K562 (cell line): ENCODE data around the gene ARID5B. TPM values are rescaled to one million over a fixed set of nuclear protein-coding genes. Genes with fewer than 3 reads are reported as not detected.

Experiments
- ARID1B ChIP-seq: fragments of 450-650 bp; IDR thresholded peaks from 2 replicates; pipeline ENCODE4 v1.6.1; 2016; ENCODE audit warnings: antibody characterized with exemption, mild to moderate bottlenecking, inconsistent platforms
- EP400 ChIP-seq: fragments of 450-650 bp; IDR thresholded peaks from 2 replicates; pipeline ENCODE4 v1.6.1; 2017; ENCODE audit warnings: antibody characterized with exemption, mild to moderate bottlenecking, moderate library complexity
- GATAD2B ChIP-seq: fragments of 450-650 bp; IDR thresholded peaks from 2 replicates; pipeline ENCODE4 v1.6.1; 2017; ENCODE audit warnings: mild to moderate bottlenecking, borderline replicate concordance
- HDAC6 ChIP-seq: IDR thresholded peaks from 2 replicates; pipeline ENCODE4 v1.6.1; 2012; ENCODE audit warnings: low read depth, mild to moderate bottlenecking, control low read depth, inconsistent platforms, low read length, moderate library complexity
- HMG20A ChIP-seq: fragments of 450-650 bp; formaldehyde crosslinking; conservative IDR thresholded peaks from 2 replicates; pipeline ENCODE4 v1.4.0; 2020; ENCODE audit warnings: mild to moderate bottlenecking, mixed read lengths
- POLR2G ChIP-seq: fragments of 200-400 bp; formaldehyde crosslinking; IDR thresholded peaks from 2 replicates; pipeline ENCODE4 v1.6.1; 2017; ENCODE audit warnings: low read depth, mild to moderate bottlenecking, antibody characterized with exemption, low read length, moderate library complexity
- RBFOX2 ChIP-seq: fragments of 200-400 bp; formaldehyde crosslinking; IDR thresholded peaks from 2 replicates; pipeline ENCODE4 v1.6.1; 2017; ENCODE audit warnings: low read depth, mild to moderate bottlenecking, low read length, moderate library complexity
- STAG1 ChIP-seq: sonication (generic); formaldehyde crosslinking; IDR thresholded peaks from 2 replicates; pipeline ENCODE4 v1.5.0; 2020; ENCODE audit warnings: missing genetic modification reagents, borderline replicate concordance
- WHSC1 ChIP-seq: IDR thresholded peaks from one replicate; pipeline ENCODE4 v1.6.1; 2012; ENCODE audit warnings: low read length, control low read depth, inconsistent platforms
- ZNF583 ChIP-seq: fragments of 250-450 bp; sonication (Bioruptor Pico); IDR thresholded peaks from 2 replicates; pipeline ENCODE4 v1.4.0; 2020
- polyA plus RNA-seq, 8 experiments: library from polyadenylated mRNA; depleted of rRNA in 4 of 8; stranded (reverse) in 5 of 8; unstranded in 3 of 8; fragments of >200 nt; fragmentation: Nextera tagmentation in 2 of 8; fragmentation: Illumina TruSeq in 1 of 8; extraction: Ambion mirVana in 2 of 8; extraction: Trizol in 1 of 8; gene quantifications; 2 replicates each; pipeline versions ENCODE4 v1.2.1 to v1.2.3, GENCODE V29; 2011 to 2014; ENCODE audit warnings: inconsistent platforms in 1 of 8, missing spikeins in 1 of 8
- total RNA-seq, 7 experiments: library from RNA; depleted of rRNA in 6 of 7; stranded (reverse); fragments of >200 nt in 6 of 7; fragmentation: Illumina TruSeq in 2 of 7; extraction: Trizol in 2 of 7; gene quantifications; 2 replicates each; pipeline versions ENCODE4 v1.2.1 to v1.2.3, GENCODE V29; 2011 to 2021; ENCODE audit warnings: low replicate concordance in 1 of 7
- TF ChIP-seq, protein P1 (sequence below), 3 experiments: fragments of 200-800 bp in 1 of 3; sonication (Bioruptor generic) in 1 of 3; sonication (generic) in 1 of 3; formaldehyde crosslinking in 1 of 3; IDR thresholded peaks; 2 replicates each; pipeline versions ENCODE4 v1.6.1 to v1.8.0; 2016 to 2022; ENCODE audit warnings: mild to moderate bottlenecking in 2 of 3, missing compliant biosample characterization in 2 of 3, missing genetic modification characterization in 2 of 3, missing genetic modification reagents in 1 of 3
- TF ChIP-seq, protein P2 (sequence below), 2 experiments: fragments of 450-650 bp; IDR thresholded peaks; 2 replicates each; pipeline ENCODE4 v1.6.1; 2018; ENCODE audit warnings: mild to moderate bottlenecking in 2 of 2, low read depth in 1 of 2; ENCODE audit not compliant: partially characterized antibody in 2 of 2
- TF ChIP-seq, protein P3 (sequence below): fragments of 450-650 bp; IDR thresholded peaks from 2 replicates; pipeline ENCODE4 v1.6.1; 2016; ENCODE audit warnings: low read depth

The ARID5B gene
- total and polyA plus RNA-seq, 9 of the 15 experiments (the other 6 are each of a cell fraction or from before 2014, with no cell fraction given) = 0.48 to 1.6 (median 0.80) TPM

DNA sequence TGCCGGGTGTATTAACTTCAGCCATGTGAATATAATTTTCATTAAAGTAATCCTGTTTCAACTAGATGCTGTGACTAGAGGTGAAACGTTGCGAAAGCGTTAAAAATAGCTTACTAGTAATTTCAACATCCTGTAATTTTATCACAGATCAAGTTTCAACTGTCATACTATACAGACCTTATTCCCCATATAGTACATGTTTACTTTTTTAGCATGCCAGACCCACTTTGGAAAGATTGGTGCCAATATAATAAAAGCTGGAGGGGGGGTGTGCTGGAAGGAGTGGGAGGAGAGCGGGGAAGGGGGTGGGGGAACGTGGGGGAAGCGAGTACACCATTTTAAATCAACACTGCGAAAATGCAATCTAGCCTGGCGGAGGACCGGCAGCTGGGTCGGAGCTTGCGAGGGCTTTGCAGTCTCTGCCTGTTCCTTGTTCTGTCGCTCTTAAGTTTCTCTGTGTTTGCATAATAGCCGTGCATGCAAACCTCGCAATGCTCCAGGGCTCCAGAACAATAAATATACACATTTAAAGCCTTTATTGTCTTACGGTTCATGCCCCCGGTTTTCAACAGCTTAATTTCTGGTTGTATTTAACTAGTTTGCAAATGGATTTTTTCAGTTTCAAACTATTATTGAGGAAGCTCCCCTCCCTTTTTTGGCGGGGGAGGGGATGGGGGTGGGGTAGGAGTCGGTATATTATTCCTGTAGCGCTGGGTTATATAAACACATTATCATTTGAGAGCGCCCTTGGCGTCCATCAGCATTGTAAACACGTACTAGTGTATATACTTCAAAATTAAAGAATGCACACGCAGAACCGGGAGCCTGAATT is 1.3 kb upstream of the ARID5B start (continued):
- TF ChIP-seq EP400 (peak; percentile 29; the same call in 1 of the 2 replicates), STAG1 (CRISPR knock-in tag) (no peak), ARID1B (peak; percentile 33; the same call in 1 of the 2 replicates), POLR2G (no peak), ZNF583 (CRISPR knock-in tag) (no peak), GATAD2B (no peak), RBFOX2 (peak; percentile 57), HMG20A (CRISPR knock-in tag) (no peak), HDAC6 (no peak), WHSC1 (no peak)
- TF ChIP-seq, protein P1, sequence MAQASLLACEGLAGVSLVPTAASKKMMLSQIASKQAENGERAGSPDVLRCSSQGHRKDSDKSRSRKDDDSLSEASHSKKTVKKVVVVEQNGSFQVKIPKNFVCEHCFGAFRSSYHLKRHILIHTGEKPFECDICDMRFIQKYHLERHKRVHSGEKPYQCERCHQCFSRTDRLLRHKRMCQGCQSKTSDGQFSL (CRISPR knock-in tag; IDR thresholded peaks at IDR 0.05) = no peak
- TF ChIP-seq, protein P1 (tag; IDR thresholded peaks at IDR 0.05) = peak in 1 of 2 experiments; percentile 78; a peak in 1 of 4 replicates
- TF ChIP-seq, protein P2, sequence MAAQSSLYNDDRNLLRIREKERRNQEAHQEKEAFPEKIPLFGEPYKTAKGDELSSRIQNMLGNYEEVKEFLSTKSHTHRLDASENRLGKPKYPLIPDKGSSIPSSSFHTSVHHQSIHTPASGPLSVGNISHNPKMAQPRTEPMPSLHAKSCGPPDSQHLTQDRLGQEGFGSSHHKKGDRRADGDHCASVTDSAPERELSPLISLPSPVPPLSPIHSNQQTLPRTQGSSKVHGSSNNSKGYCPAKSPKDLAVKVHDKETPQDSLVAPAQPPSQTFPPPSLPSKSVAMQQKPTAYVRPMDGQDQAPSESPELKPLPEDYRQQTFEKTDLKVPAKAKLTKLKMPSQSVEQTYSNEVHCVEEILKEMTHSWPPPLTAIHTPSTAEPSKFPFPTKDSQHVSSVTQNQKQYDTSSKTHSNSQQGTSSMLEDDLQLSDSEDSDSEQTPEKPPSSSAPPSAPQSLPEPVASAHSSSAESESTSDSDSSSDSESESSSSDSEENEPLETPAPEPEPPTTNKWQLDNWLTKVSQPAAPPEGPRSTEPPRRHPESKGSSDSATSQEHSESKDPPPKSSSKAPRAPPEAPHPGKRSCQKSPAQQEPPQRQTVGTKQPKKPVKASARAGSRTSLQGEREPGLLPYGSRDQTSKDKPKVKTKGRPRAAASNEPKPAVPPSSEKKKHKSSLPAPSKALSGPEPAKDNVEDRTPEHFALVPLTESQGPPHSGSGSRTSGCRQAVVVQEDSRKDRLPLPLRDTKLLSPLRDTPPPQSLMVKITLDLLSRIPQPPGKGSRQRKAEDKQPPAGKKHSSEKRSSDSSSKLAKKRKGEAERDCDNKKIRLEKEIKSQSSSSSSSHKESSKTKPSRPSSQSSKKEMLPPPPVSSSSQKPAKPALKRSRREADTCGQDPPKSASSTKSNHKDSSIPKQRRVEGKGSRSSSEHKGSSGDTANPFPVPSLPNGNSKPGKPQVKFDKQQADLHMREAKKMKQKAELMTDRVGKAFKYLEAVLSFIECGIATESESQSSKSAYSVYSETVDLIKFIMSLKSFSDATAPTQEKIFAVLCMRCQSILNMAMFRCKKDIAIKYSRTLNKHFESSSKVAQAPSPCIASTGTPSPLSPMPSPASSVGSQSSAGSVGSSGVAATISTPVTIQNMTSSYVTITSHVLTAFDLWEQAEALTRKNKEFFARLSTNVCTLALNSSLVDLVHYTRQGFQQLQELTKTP (IDR thresholded peaks at IDR 0.05; ENCODE audit: low read depth in 1 of 2, partially characterized antibody in 2 of 2) = no peak
- TF ChIP-seq, protein P3, sequence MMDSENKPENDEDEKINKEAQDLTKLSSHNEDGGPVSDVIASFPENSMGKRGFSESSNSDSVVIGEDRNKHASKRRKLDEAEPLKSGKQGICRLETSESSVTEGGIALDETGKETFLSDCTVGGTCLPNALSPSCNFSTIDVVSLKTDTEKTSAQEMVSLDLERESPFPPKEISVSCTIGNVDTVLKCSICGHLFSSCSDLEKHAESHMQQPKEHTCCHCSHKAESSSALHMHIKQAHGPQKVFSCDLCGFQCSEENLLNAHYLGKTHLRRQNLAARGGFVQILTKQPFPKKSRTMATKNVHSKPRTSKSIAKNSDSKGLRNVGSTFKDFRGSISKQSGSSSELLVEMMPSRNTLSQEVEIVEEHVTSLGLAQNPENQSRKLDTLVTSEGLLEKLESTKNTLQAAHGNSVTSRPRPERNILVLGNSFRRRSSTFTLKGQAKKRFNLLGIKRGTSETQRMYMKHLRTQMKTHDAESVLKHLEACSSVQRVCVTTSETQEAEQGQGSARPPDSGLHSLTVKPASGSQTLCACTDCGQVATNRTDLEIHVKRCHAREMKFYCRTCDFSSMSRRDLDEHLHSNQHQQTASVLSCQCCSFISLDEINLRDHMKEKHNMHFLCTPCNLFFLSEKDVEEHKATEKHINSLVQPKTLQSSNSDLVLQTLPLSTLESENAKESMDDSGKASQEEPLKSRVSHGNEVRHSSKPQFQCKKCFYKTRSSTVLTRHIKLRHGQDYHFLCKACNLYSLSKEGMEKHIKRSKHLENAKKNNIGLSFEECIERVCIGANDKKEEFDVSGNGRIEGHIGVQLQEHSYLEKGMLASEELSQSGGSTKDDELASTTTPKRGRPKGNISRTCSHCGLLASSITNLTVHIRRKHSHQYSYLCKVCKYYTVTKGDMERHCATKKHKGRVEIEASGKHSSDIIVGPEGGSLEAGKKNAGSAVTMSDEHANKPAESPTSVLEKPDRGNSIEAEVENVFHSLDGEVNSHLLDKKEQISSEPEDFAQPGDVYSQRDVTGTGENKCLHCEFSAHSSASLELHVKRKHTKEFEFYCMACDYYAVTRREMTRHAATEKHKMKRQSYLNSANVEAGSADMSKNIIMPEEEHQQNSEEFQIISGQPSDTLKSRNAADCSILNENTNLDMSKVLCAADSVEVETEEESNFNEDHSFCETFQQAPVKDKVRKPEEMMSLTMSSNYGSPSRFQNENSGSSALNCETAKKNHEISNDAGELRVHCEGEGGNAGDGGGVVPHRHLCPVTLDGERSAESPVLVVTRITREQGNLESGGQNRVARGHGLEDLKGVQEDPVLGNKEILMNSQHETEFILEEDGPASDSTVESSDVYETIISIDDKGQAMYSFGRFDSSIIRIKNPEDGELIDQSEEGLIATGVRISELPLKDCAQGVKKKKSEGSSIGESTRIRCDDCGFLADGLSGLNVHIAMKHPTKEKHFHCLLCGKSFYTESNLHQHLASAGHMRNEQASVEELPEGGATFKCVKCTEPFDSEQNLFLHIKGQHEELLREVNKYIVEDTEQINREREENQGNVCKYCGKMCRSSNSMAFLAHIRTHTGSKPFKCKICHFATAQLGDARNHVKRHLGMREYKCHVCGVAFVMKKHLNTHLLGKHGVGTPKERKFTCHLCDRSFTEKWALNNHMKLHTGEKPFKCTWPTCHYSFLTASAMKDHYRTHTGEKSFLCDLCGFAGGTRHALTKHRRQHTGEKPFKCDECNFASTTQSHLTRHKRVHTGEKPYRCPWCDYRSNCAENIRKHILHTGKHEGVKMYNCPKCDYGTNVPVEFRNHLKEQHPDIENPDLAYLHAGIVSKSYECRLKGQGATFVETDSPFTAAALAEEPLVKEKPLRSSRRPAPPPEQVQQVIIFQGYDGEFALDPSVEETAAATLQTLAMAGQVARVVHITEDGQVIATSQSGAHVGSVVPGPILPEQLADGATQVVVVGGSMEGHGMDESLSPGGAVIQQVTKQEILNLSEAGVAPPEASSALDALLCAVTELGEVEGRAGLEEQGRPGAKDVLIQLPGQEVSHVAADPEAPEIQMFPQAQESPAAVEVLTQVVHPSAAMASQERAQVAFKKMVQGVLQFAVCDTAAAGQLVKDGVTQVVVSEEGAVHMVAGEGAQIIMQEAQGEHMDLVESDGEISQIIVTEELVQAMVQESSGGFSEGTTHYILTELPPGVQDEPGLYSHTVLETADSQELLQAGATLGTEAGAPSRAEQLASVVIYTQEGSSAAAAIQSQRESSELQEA = no peak
